HCT116 (cell line): ENCODE data around the gene GH2. TPM values are rescaled to one million over a fixed set of nuclear protein-coding genes. Genes with fewer than 3 reads are reported as not detected.

Experiments
- ATAC-seq: fragments of 200-7000 bp; cut with Tn5 transposase; 2 replicates; pipeline ENCODE4 v1.9.1; 2020; ENCODE audit warnings: mild to moderate bottlenecking, moderate library complexity
- BruUV-seq: library from RNA; stranded (reverse); fragments of 400-500 nt; replicated peaks from 2 replicates; lab custom pipeline; 2021; lab: Mats Ljungman, UMichigan
- CTCF ChIA-PET: fragments of 300-600 bp; sonication (Branson Sonifier 250); formaldehyde crosslinking; loops from one replicate; lab custom pipeline; 2021; ENCODE audit warnings: antibody characterized with exemption; lab: Charles Lee
- POLR2A ChIA-PET: fragments of 300-600, 350-600 bp; sonication (Branson Sonifier 250); formaldehyde crosslinking; loops from one replicate; lab custom pipeline; 2021; ENCODE audit warnings: antibody characterized with exemption; lab: Charles Lee
- RAD21 ChIA-PET, 2 experiments: fragments of 300-600 bp; sonication (Branson Sonifier 250); formaldehyde crosslinking; loops; one replicate each; lab custom pipeline; 2023; ENCODE audit warnings: low total read pairs in 2 of 2; ENCODE audit not compliant: uncharacterized antibody in 2 of 2, unreplicated experiment in 2 of 2, low non-redundant PET in 1 of 2; lab: Charles Lee
- DNase-seq: peaks from one replicate; pipeline ENCODE4 v3.0.0-alpha.2; 2010; ENCODE audit warnings: low read depth, low spot score
- H2AFZ ChIP-seq: fragments of 200-600 bp; shearing (Covaris generic), sonication (generic); 2 replicates; pipeline ENCODE4 v1.6.1; 2017; ENCODE audit warnings: low read depth, mixed run types, mixed read lengths, antibody characterized with exemption, low read length; ENCODE audit not compliant: poor library complexity, severe bottlenecking
- H3K27ac ChIP-seq: 2 replicates; pipeline ENCODE4 v1.5.1; 2012; ENCODE audit warnings: low read depth, low read length
- H3K27me3 ChIP-seq: fragments of 200-600 bp; sonication (generic); 2 replicates; pipeline ENCODE4 v1.6.1; 2016; ENCODE audit warnings: mixed run types, low read length, mixed read lengths; ENCODE audit not compliant: insufficient read depth
- H3K36me3 ChIP-seq, 2 experiments: fragments of 200-500 bp in 1 of 2; fragments of 200-600 bp in 1 of 2; sonication (Bioruptor generic) in 1 of 2; sonication (generic) in 1 of 2; 2 replicates each; pipeline versions ENCODE4 v1.5.1 to v1.6.1; 2014 to 2016; ENCODE audit warnings: low read length in 2 of 2, inconsistent platforms in 1 of 2, mixed read lengths in 1 of 2, mixed run types in 1 of 2; ENCODE audit not compliant: insufficient read depth in 2 of 2, control insufficient read depth in 1 of 2
- H3K4me1 ChIP-seq, 2 experiments: fragments of 200-600 bp in 1 of 2; sonication (generic) in 1 of 2; 2 replicates each; pipeline versions ENCODE4 v1.5.1 to v1.6.1; 2012 to 2017; ENCODE audit warnings: low read length in 2 of 2, inconsistent platforms in 1 of 2, mild to moderate bottlenecking in 1 of 2, mixed read lengths in 1 of 2, mixed run types in 1 of 2, moderate library complexity in 1 of 2; ENCODE audit not compliant: insufficient read depth in 2 of 2, control insufficient read depth in 1 of 2
- H3K4me2 ChIP-seq: fragments of 200-600 bp; sonication (generic); 2 replicates; pipeline ENCODE4 v1.6.1; 2017; ENCODE audit warnings: mixed run types, low read length, mixed read lengths
- H3K4me3 ChIP-seq, 2 experiments: fragments of 200-600 bp in 1 of 2; sonication (generic) in 1 of 2; replicated peaks in 1 of 2; 2 replicates each; pipeline ENCODE4 v1.5.1; 2011 to 2016; ENCODE audit warnings: low read length in 2 of 2, control low read depth in 1 of 2, low read depth in 1 of 2, mild to moderate bottlenecking in 1 of 2, mixed read lengths in 1 of 2, mixed run types in 1 of 2
- H3K79me2 ChIP-seq: fragments of 200-600 bp; sonication (generic); 2 replicates; pipeline ENCODE4 v1.6.1; 2017; ENCODE audit warnings: mild to moderate bottlenecking, mixed run types, low read length, moderate library complexity, mixed read lengths; ENCODE audit not compliant: insufficient read depth
- H3K9ac ChIP-seq: fragments of 200-600 bp; sonication (generic); 2 replicates; pipeline ENCODE4 v1.6.1; 2016; ENCODE audit warnings: low read length, mixed read lengths
- H3K9me2 ChIP-seq: fragments of 200-600 bp; sonication (generic), shearing (Covaris generic); 2 replicates; pipeline ENCODE4 v1.6.1; 2017; ENCODE audit warnings: mixed run types, mild to moderate bottlenecking, moderate library complexity; ENCODE audit not compliant: insufficient read depth
- H3K9me3 ChIP-seq, 2 experiments: fragments of 200-500 bp in 1 of 2; fragments of 200-600 bp in 1 of 2; sonication (Bioruptor generic) in 1 of 2; sonication (generic) in 1 of 2; 2 replicates each; pipeline ENCODE4 v1.6.1; 2014 to 2017; ENCODE audit warnings: low read length in 2 of 2, mixed read lengths in 2 of 2, inconsistent platforms in 1 of 2, low read depth in 1 of 2, mild to moderate bottlenecking in 1 of 2, mixed run types in 1 of 2, moderate library complexity in 1 of 2; ENCODE audit not compliant: control insufficient read depth in 1 of 2, insufficient read depth in 1 of 2
- H4K20me1 ChIP-seq: fragments of 200-600 bp; sonication (generic), shearing (Covaris generic); 2 replicates; pipeline ENCODE4 v1.6.1; 2017; ENCODE audit warnings: mixed run types, mild to moderate bottlenecking, moderate library complexity; ENCODE audit not compliant: insufficient read depth
- CBX3 ChIP-seq: IDR thresholded peaks from 2 replicates; pipeline ENCODE4 v1.6.1; 2012; ENCODE audit warnings: low read depth
- CEBPB ChIP-seq: IDR thresholded peaks from 2 replicates; pipeline ENCODE4 v1.6.1; 2012; ENCODE audit warnings: low read depth
- CTCF ChIP-seq, 3 experiments: fragments of 200-600 bp in 1 of 3; sonication (generic) in 1 of 3; IDR thresholded peaks in 2 of 3; conservative IDR thresholded peaks in 1 of 3; 2 replicates each; pipeline ENCODE4 v1.5.1; 2012 to 2017; ENCODE audit warnings: low read depth in 2 of 3, low read length in 2 of 3, antibody characterized with exemption in 1 of 3, borderline replicate concordance in 1 of 3, control low read depth in 1 of 3, mild to moderate bottlenecking in 1 of 3, mixed read lengths in 1 of 3, mixed run types in 1 of 3, moderate library complexity in 1 of 3; ENCODE audit not compliant: insufficient read depth in 1 of 3
- EGR1 ChIP-seq: IDR thresholded peaks from 2 replicates; pipeline ENCODE4 v1.6.1; 2012; ENCODE audit warnings: low read depth
- EZH2phosphoT487 ChIP-seq: fragments of 200-600 bp; IDR thresholded peaks from 2 replicates; pipeline ENCODE4 v1.6.1; 2018; ENCODE audit warnings: antibody characterized with exemption, borderline replicate concordance
- FOSL1 ChIP-seq: IDR thresholded peaks from 2 replicates; pipeline ENCODE4 v1.6.1; 2012; ENCODE audit warnings: low read depth
- POLR2A ChIP-seq: IDR thresholded peaks from 2 replicates; pipeline ENCODE4 v1.7.0; 2011; ENCODE audit warnings: borderline replicate concordance; ENCODE audit not compliant: insufficient read depth, insufficient read length; ENCODE audit errors: extremely low read depth
- RAD21 ChIP-seq: IDR thresholded peaks from 2 replicates; pipeline ENCODE4 v1.6.1; 2012; ENCODE audit warnings: low read depth, mild to moderate bottlenecking
- SIN3A ChIP-seq: IDR thresholded peaks from 2 replicates; pipeline ENCODE4 v1.6.1; 2012; ENCODE audit warnings: low read depth
- TCF7L2 ChIP-seq: IDR thresholded peaks from 2 replicates; pipeline ENCODE4 v1.7.0; 2011; ENCODE audit warnings: borderline replicate concordance, inconsistent platforms; ENCODE audit not compliant: insufficient read depth, insufficient read length; ENCODE audit errors: extremely low read depth
- ZFX ChIP-seq: fragments of 450-650 bp; IDR thresholded peaks from 2 replicates; pipeline ENCODE4 v1.6.1; 2017
- intact Hi-C: fragments of 100-400 bp; cut with micrococcal nuclease; formaldehyde crosslinking; loops from 2 replicates; pipeline ENCODE4 v1.10.0; 2022
- total RNA-seq: library from RNA; stranded (reverse); gene quantifications from one replicate; pipeline ENCODE4 v1.2.1, GENCODE V29; 2021; ENCODE audit not compliant: unreplicated experiment
- TF ChIP-seq, protein P1 (sequence below): IDR thresholded peaks from 2 replicates; pipeline ENCODE4 v1.6.1; 2011; ENCODE audit warnings: mild to moderate bottlenecking, low read length, moderate library complexity; ENCODE audit not compliant: insufficient replicate concordance; ENCODE audit errors: extremely low read depth
- TF ChIP-seq, protein P2 (sequence below): IDR thresholded peaks from 2 replicates; pipeline ENCODE4 v1.6.1; 2012

GH2 gene
- total RNA-seq, 1 experiment from 2014 or later: not detected

DNA sequence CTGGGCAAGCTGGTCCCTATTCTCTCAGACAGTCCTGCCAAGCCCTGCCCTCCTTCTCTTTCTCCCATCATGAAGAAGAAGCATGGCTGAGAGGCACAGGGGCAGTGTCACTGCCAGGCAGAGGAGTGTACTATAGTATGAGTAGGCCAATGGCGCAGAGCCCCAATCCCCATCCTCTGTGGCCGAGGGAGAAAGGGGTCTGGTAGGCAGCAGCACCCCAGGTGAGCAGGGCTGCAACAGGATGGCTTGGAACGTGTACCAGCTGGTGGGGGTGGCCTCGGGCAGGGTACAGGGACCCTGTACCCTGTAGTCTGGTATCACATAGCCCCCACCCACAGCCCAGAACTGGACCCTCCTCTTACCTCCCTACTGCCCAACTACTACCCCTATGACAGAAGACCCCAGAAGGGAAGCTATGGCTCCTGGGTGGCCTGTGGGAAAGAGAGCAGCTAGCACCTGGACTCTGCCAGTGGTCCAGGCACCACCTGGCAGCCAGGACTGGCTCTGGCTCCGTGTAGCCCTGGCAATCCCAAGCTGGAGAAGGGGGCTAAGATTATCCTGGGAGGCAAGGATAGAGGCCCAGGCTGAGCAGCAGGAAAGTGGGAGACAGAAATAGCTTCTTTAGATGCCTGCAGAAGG is 43.7 kb downstream of the GH2 start:
- no peak overlapping the region for H3K4me2 ChIP-seq

DNA sequence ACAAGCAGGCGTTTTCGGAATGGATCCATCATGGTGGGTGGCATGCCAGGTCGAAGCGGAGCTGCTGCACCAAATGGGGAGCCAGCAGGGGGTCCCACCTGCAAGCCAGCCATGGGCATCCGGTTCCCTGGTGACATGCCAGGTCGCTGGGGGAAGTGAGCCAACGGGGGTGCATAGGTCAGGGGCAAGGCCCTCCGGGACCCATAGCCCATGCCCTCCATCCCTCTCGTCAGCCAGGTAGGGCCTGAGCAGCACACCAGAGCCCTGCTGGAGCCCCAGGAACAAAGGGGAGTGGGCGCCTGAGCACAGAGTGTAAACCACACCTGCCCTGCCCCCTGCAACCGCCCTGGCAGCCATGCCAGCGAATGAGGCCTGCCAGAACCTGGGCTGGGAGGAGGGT is 44.3 kb downstream of the GH2 start:
- Histone ChIP-seq H4K20me1 (no peaks in the 10 kb centered on the region), H3K9ac (no peak overlapping the region), H3K4me1 (peaks cover 33 to 45% of the 10 kb centered on the region in 2 experiments), H3K79me2 (peaks cover 69% of the 10 kb centered on the region), H3K4me3 (no peak overlapping the region), H2AFZ (no peak overlapping the region), H3K27ac (no peak overlapping the region; the same call in 1 of the 2 replicates), H3K4me2 (no peak overlapping the region), H3K9me2 (no peaks in the 10 kb centered on the region), H3K27me3 (no peaks in the 10 kb centered on the region), H3K36me3 (peaks cover 27 to 48% of the 10 kb centered on the region in 2 experiments), H3K9me3 (no peaks in the 10 kb centered on the region)
- CTCF ChIA-PET: no interaction called here
- POLR2A ChIA-PET: interaction anchor here (2.1 kb wide), 1 partner anchor 8 kb away, joined by 6 read pairs; no protein-coding TSS in a partner anchor
- DNase-seq (no peak), ATAC-seq (no peak)
- intact Hi-C loops: no loop called here
- RAD21 ChIA-PET: interaction anchor here in 1 of 2 experiments (0.6 kb wide), 1 partner anchor 278 kb away, joined by 3 read pairs; no protein-coding TSS in a partner anchor
- no TSS peak for BruUV-seq
- TF ChIP-seq CTCF (IDR thresholded peaks at IDR 0.05 in 2 of 3, conservative IDR thresholded peaks at IDR 0.05 in 1 of 3; ENCODE audit: borderline replicate concordance in 1 of 3, insufficient read depth in 1 of 3, low read depth in 2 of 3, low read length in 2 of 3) (no peak), EGR1 (no peak), SIN3A (no peak), FOSL1 (no peak), TCF7L2 (no peak), POLR2A (no peak), EZH2phosphoT487 (no peak), RAD21 (no peak), CBX3 (no peak), CEBPB (no peak), ZFX (no peak)
- TF ChIP-seq, protein P1, sequence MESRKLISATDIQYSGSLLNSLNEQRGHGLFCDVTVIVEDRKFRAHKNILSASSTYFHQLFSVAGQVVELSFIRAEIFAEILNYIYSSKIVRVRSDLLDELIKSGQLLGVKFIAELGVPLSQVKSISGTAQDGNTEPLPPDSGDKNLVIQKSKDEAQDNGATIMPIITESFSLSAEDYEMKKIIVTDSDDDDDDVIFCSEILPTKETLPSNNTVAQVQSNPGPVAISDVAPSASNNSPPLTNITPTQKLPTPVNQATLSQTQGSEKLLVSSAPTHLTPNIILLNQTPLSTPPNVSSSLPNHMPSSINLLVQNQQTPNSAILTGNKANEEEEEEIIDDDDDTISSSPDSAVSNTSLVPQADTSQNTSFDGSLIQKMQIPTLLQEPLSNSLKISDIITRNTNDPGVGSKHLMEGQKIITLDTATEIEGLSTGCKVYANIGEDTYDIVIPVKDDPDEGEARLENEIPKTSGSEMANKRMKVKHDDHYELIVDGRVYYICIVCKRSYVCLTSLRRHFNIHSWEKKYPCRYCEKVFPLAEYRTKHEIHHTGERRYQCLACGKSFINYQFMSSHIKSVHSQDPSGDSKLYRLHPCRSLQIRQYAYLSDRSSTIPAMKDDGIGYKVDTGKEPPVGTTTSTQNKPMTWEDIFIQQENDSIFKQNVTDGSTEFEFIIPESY: no peak

More for the DNA sequence above, 43.7 kb downstream of the GH2 start:
- Histone ChIP-seq H3K9ac (no peak overlapping the region), H4K20me1 (no peaks in the 10 kb centered on the region), H3K9me2 (no peaks in the 10 kb centered on the region), H3K36me3 (peaks cover 21 to 42% of the 10 kb centered on the region in 2 experiments), H3K79me2 (peaks cover 69% of the 10 kb centered on the region), H2AFZ (no peak overlapping the region), H3K9me3 (no peaks in the 10 kb centered on the region), H3K27me3 (no peaks in the 10 kb centered on the region), H3K4me1 (peaks cover 33 to 45% of the 10 kb centered on the region in 2 experiments), H3K27ac (no peak overlapping the region; the same call in 1 of the 2 replicates), H3K4me3 (no peak overlapping the region)
- TF ChIP-seq, protein P2, sequence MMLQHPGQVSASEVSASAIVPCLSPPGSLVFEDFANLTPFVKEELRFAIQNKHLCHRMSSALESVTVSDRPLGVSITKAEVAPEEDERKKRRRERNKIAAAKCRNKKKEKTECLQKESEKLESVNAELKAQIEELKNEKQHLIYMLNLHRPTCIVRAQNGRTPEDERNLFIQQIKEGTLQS: no peak
- ChIA-PET RAD21 (no interaction called here), CTCF (no interaction called here), POLR2A (interaction anchor here (0.6 to 2.1 kb wide), 3 partner anchors 8 to 39 kb away, joined by 4 to 7 read pairs (median 6); no protein-coding TSS in a partner anchor)
- intact Hi-C loops: no loop called here
- BruUV-seq: no TSS peak
- DNase-seq (no peak), ATAC-seq (no peak)
